GM18867 (cell line): ENCODE data around the gene DMWD.
A peak's percentile ranks its signal among the peaks of the same experiment; 100 is the strongest.

Source experiments
- ATAC-seq: cut with Tn5 transposase; IDR thresholded peaks from one replicate; pipeline ENCODE4 v1.9.1; 2021; ENCODE audit warnings: mild to moderate bottlenecking, moderate library complexity; ENCODE audit not compliant: unreplicated experiment

Gene DMWD

GRCh38 chr19:45792470-45793177 lies at the start of gene DMWD:
Gene DMWD (minus strand): TSS chr19:45792845. CDS start chr19:45792756, 89 bp downstream.
- ATAC-seq, result peak; percentile 93

GRCh38 chr19:45842198-45842597 lies 49.6 kb upstream of the DMWD start:
- ATAC-seq, result no peak

- ATAC-seq, result no peak
These were observed 42.3 kb upstream of the DMWD start for GRCh38 chr19:45834970-45835369.

- ATAC-seq, result no peak
These were observed 36.3 kb upstream of the DMWD start for GRCh38 chr19:45828945-45829344.

GRCh38 chr19:45828523-45828922 lies 35.9 kb upstream of the DMWD start:
- no peak for ATAC-seq

- ATAC-seq, result no peak
These were observed 34.9 kb upstream of the DMWD start for GRCh38 chr19:45827459-45828093.

GRCh38 chr19:45826934-45827333 lies 34.3 kb upstream of the DMWD start:
- no peak for ATAC-seq

- ATAC-seq, result no peak
These were observed 33.6 kb upstream of the DMWD start for GRCh38 chr19:45825917-45826893.

- ATAC-seq, result no peak
These were observed 32.6 kb upstream of the DMWD start for GRCh38 chr19:45825263-45825605.

- no peak for ATAC-seq
These were observed 32.1 kb upstream of the DMWD start for GRCh38 chr19:45824531-45825262.

- no peak for ATAC-seq
These were observed 31.4 kb upstream of the DMWD start for GRCh38 chr19:45824041-45824471.

- ATAC-seq, result no peak
These were observed 30.5 kb upstream of the DMWD start for GRCh38 chr19:45823182-45823581.

- ATAC-seq, result no peak
These were observed 30.1 kb upstream of the DMWD start for GRCh38 chr19:45822716-45823115.

- ATAC-seq, result no peak
These were observed 28.9 kb upstream of the DMWD start for GRCh38 chr19:45821570-45821969.

GRCh38 chr19:45821103-45821521 lies 28.5 kb upstream of the DMWD start:
- no peak for ATAC-seq

- no peak for ATAC-seq
These were observed 27.9 kb upstream of the DMWD start for GRCh38 chr19:45820413-45821102.

- ATAC-seq, result no peak
These were observed 27.1 kb upstream of the DMWD start for GRCh38 chr19:45819769-45820168.

- ATAC-seq, result no peak
These were observed 25.2 kb upstream of the DMWD start for GRCh38 chr19:45817725-45818301.

GRCh38 chr19:45817010-45817724 lies 24.5 kb upstream of the DMWD start:
- ATAC-seq, result peak; percentile 81
